ENCODE measurements around the gene CCDC27.

GRCh38 chr1:3821004-3821403 lies 68.8 kb downstream of the CCDC27 start:
- TF ChIP-seq POLR2AphosphoS5 (IDR thresholded peaks at IDR 0.05; ENCODE audit: low read depth, low read length) (no peak), REST (IDR thresholded peaks at IDR 0.05; ENCODE audit: insufficient read depth in 1 of 2, low read depth in 2 of 2, low read length in 1 of 2) (no peak), CTCF (IDR thresholded peaks at IDR 0.05) (no peak)
